Endodermal cell (in vitro differentiated cells): Measurements from ENCODE around the gene HS3ST3B1. TPM values are rescaled to one million over a fixed set of nuclear protein-coding genes. Genes with fewer than 3 reads are reported as not detected.

Experiments used
- DNase-seq: peaks from one replicate; pipeline ENCODE4 v3.0.0-alpha.2; 2017
- H3K27ac ChIP-seq: 2 replicates; pipeline ENCODE4 v1.5.1; 2013; ENCODE audit warnings: mild to moderate bottlenecking, low read depth, low read length, moderate library complexity
- H3K27me3 ChIP-seq: 2 replicates; pipeline ENCODE4 v1.6.1; 2013; ENCODE audit warnings: mild to moderate bottlenecking, low read length, moderate library complexity; ENCODE audit not compliant: insufficient read depth, control insufficient read depth, poor library complexity, severe bottlenecking
- H3K36me3 ChIP-seq: 2 replicates; pipeline ENCODE4 v1.7.0; 2013; ENCODE audit warnings: mild to moderate bottlenecking, low read length, moderate library complexity; ENCODE audit not compliant: control insufficient read depth, insufficient read depth
- H3K4me1 ChIP-seq: one replicate; pipeline ENCODE4 v1.7.0; 2013; ENCODE audit warnings: low read length; ENCODE audit not compliant: control insufficient read depth, insufficient read depth
- H3K4me3 ChIP-seq: 2 replicates; pipeline ENCODE4 v1.5.1; 2013; ENCODE audit warnings: mild to moderate bottlenecking, low read length, moderate library complexity
- H3K9ac ChIP-seq: 2 replicates; pipeline ENCODE4 v1.6.1; 2013; ENCODE audit warnings: mild to moderate bottlenecking, low read length, moderate library complexity; ENCODE audit not compliant: poor library complexity, severe bottlenecking; ENCODE audit errors: extremely low read depth
- H3K9me3 ChIP-seq: 2 replicates; pipeline ENCODE4 v1.6.1; 2013; ENCODE audit warnings: mild to moderate bottlenecking, low read length, moderate library complexity; ENCODE audit not compliant: control insufficient read depth
- H3K27ac Mint-ChIP-seq: 2 replicates; pipeline ENCODE4 v1.8.0; 2020; ENCODE audit warnings: mixed read lengths
- H3K27me3 Mint-ChIP-seq: 2 replicates; pipeline ENCODE4 v1.8.0; 2021; ENCODE audit warnings: mild to moderate bottlenecking, mixed read lengths; ENCODE audit not compliant: insufficient read depth
- H3K36me3 Mint-ChIP-seq: 2 replicates; pipeline ENCODE4 v1.8.0; 2020; ENCODE audit warnings: low read depth, mixed read lengths
- H3K4me1 Mint-ChIP-seq: 2 replicates; pipeline ENCODE4 v1.8.0; 2020; ENCODE audit warnings: mixed read lengths
- H3K4me3 Mint-ChIP-seq: 2 replicates; pipeline ENCODE4 v1.8.0; 2020; ENCODE audit warnings: mild to moderate bottlenecking, moderate library complexity, mixed read lengths
- H3K9me3 Mint-ChIP-seq: 2 replicates; pipeline ENCODE4 v1.8.0; 2020; ENCODE audit warnings: mild to moderate bottlenecking, mixed read lengths
- CTCF ChIP-seq: fragments of 200-600 bp; sonication (generic); conservative IDR thresholded peaks from 2 replicates; pipeline ENCODE4 v1.5.0; 2021; ENCODE audit warnings: antibody characterized with exemption, mild to moderate bottlenecking
- WGBS, 2 experiments: methylation state at CpG; one replicate each; pipeline versions ENCODE4 v1.1.5 to v1.1.7; 2013; ENCODE audit warnings: missing lambda C conversion rate in 2 of 2, mixed read lengths in 1 of 2; ENCODE audit not compliant: insufficient coverage in 1 of 2, insufficient read length in 1 of 2; 5-methylcytosine and 5-hydroxymethylcytosine counted together
- total RNA-seq, 2 donors: library from RNA; stranded (reverse); fragmentation: NEBNext Ultra II Directional in 1 of 2; extraction: Animal tissue kit (Norgen Biotek cat#: 25700) in 1 of 2; gene quantifications; 2 replicates in 1 of 2; 3 replicates in 1 of 2; pipeline ENCODE4 v1.2.1, GENCODE V29; 2021

HS3ST3B1 gene
- total RNA-seq, 2 donors from 2014 or later = 5.6 to 6.9 TPM

GRCh38 chr17:14299280-14300141, 1.4 kb upstream of the HS3ST3B1 start:
- H3K27ac ChIP-seq = no peak overlapping the region
- peaks cover 39% of the 10 kb centered on the region for H3K4me1 Mint-ChIP-seq
- no peak for TF ChIP-seq CTCF
- no peak overlapping the region for H3K27ac Mint-ChIP-seq
- peaks cover 77% of the 10 kb centered on the region for H3K27me3 ChIP-seq
- no peaks in the 10 kb centered on the region for H3K4me1 ChIP-seq
- peak; percentile 89 for DNase-seq
- H3K9me3 Mint-ChIP-seq = no peaks in the 10 kb centered on the region
- peaks cover 84% of the 10 kb centered on the region for H3K27me3 Mint-ChIP-seq
- no peaks in the 10 kb centered on the region for H3K36me3 Mint-ChIP-seq
- H3K4me3 ChIP-seq = peak overlapping the region; percentile 77
- no peaks in the 10 kb centered on the region for H3K36me3 ChIP-seq
- peak overlapping the region; percentile 65 for H3K4me3 Mint-ChIP-seq
- H3K9me3 ChIP-seq = no peaks in the 10 kb centered on the region
- WGBS, 2 experiments = 1 to 2% methylated on average over 18 to 52 of the region's 52 CpGs
- H3K9ac ChIP-seq = no peak overlapping the region

- Histone ChIP-seq H3K9ac (peak overlapping the region; percentile 47), H3K4me3 (peak overlapping the region; percentile 92), H3K4me1 (peaks cover 4% of the 10 kb centered on the region), H3K9me3 (no peaks in the 10 kb centered on the region), H3K27ac (peak overlapping the region; percentile 43), H3K27me3 (peaks cover 59% of the 10 kb centered on the region), H3K36me3 (no peaks in the 10 kb centered on the region)
- DNase-seq = peak; percentile 80
- peak overlapping the region; percentile 81 for H3K27ac Mint-ChIP-seq
- H3K4me1 Mint-ChIP-seq = peaks cover 52% of the 10 kb centered on the region
- TF ChIP-seq CTCF = peak; percentile 62
- peak overlapping the region; percentile 65 for H3K4me3 Mint-ChIP-seq
- no peaks in the 10 kb centered on the region for H3K36me3 Mint-ChIP-seq
- peaks cover 84% of the 10 kb centered on the region for H3K27me3 Mint-ChIP-seq
- H3K9me3 Mint-ChIP-seq = no peaks in the 10 kb centered on the region
- 0% methylated on average over 8 to 90 of the region's 90 CpGs for WGBS, 2 experiments
Observed at GRCh38 chr17:14301279-14302090, 604 bp downstream of the HS3ST3B1 start.

GRCh38 chr17:14302091-14302430, 1.2 kb downstream of the HS3ST3B1 start:
- Mint-ChIP-seq H3K36me3 (no peaks in the 10 kb centered on the region), H3K27ac (no peak overlapping the region), H3K4me3 (peak overlapping the region; percentile 65), H3K27me3 (peaks cover 82% of the 10 kb centered on the region), H3K9me3 (no peaks in the 10 kb centered on the region), H3K4me1 (peaks cover 50% of the 10 kb centered on the region)
- no peak overlapping the region for H3K27ac ChIP-seq
- 0 to 1% methylated on average over 25 of the region's 25 CpGs for WGBS, 2 experiments
- H3K9ac ChIP-seq = peak overlapping the region; percentile 47
- no peak for TF ChIP-seq CTCF
- no peaks in the 10 kb centered on the region for H3K9me3 ChIP-seq
- H3K4me1 ChIP-seq = peaks cover 4% of the 10 kb centered on the region
- H3K27me3 ChIP-seq = peaks cover 53% of the 10 kb centered on the region
- DNase-seq = peak; percentile 76
- no peaks in the 10 kb centered on the region for H3K36me3 ChIP-seq
- H3K4me3 ChIP-seq = peak overlapping the region; percentile 92
